HG03280 (cell line): ENCODE results near the gene CD79A.

Experiments
- ATAC-seq: cut with Tn5 transposase; IDR thresholded peaks from one replicate; pipeline ENCODE4 v1.9.1; 2021; ENCODE audit warnings: mild to moderate bottlenecking, moderate library complexity; ENCODE audit not compliant: unreplicated experiment

The CD79A gene

DNA sequence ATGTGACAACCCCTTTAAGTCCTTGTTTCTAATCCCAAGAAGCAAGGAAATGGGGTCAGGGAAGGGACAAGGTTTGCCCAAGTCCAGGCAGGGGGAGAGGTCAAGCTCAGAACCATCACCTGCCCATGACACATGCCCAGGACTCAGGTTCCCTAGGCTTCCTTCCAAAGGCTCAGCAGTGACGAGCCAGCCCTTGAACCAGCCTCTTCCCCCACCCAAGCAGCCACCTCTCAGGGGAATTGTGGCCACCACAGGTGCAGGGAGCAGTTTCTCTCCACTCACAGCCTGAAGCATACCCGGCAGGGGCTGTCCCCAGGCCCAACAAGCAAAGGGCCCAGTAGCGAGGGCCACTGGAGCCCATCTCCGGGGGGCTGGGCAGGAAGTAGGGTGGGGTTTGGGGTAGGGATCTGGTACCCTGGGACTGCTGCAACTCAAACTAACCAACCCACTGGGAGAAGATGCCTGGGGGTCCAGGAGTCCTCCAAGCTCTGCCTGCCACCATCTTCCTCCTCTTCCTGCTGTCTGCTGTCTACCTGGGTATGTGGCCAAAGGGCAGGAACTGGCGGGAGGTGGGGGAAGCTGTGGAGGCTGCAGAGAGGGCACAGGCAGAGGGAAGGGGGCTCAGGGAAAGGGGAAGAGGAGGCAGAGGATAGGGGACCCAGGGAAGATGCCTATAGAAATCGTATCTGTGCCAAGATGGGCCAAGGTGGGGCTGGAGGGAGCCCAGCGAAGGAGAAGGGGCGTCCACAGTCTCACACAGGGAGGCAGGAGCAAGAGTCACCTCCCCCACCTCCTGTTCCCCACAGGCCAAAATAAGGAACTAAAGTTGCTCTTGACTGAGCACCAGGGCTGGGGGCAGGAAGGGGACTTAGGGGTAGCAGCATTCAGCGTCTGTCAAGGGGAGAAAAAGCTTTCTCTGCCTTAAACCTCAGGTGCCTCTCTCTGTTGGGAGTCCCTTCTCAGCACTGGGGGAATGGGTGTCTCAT, at the start of gene CD79A:
TSS of gene CD79A (plus strand) at position 433 of the 986 bp plus-strand sequence. CDS start at position 459, 26 bp downstream.
- peak; percentile 55 for ATAC-seq

DNA sequence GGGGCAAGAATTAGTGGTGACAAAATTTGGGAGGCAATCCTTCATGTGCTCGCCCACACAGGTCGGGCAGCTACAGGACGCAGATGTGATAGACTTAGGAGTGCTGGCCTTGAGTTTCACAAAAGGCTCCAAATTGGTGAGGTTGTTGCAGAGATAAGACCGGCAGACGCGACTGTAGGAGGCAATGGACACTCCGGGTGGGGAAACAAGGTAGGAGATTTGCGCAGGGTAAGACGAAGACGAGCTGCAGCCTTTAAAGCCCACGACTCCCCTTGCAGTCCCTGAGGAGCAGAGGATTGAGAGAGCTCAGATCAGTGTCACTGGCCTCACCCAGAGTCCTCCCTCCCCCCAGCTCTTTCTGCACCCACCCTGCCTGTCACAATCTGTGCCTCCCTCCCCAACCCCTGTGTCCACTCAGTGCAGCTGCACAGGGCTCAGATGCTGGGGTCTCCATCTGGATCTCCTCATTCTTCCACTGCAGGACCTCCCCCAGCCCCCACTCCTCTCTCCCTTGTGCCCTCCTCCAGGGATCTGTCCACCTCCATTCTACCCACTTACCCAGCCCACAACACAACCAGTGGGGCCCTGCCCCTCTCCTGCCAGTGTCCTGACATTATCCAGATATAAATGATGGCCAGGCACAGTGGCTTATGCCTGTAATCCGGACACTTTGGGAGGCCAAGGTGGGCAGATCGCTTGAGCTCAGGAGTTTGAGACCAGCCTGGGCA, 38.9 kb upstream of the CD79A start:
- no peak for ATAC-seq

DNA sequence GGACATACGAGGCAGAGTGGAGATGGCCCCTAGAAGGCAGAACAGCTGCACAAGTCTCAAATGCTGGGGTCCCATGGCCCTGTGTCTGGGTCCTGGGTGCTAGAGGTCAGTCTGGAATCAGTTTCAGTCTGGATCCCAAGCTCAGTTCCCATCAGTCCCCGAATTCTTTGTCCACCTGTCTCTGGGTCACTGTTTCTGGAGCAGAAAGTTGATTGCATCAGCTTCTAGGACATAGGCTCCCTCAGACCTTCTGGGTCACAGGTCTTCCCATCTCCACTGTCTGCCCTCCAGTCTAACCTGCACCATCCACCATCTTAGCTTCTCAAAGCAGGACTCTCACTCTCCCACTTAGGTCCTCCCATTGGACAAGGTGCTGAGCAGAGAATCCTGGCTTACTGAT, 37.9 kb upstream of the CD79A start:
- no peak for ATAC-seq

DNA sequence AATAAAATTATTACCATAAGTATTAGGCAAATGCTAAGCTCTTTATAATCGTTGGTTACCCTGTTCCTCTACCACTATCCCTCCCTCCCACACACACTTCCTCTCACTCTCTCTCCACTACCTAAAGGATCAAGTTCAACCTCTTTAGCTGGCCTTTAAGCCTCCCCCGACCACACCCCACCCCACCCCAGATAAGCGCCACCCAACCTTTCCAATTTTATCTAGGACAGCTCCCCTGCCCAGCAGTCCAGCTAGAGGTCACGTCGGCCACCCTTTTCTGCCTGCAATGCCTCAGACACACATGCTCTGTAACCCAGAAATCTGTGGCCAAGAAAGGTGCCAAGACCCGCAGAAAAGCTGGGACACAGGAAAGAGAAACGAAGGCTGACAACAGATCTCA, 33.7 kb upstream of the CD79A start:
- ATAC-seq, result no peak

DNA sequence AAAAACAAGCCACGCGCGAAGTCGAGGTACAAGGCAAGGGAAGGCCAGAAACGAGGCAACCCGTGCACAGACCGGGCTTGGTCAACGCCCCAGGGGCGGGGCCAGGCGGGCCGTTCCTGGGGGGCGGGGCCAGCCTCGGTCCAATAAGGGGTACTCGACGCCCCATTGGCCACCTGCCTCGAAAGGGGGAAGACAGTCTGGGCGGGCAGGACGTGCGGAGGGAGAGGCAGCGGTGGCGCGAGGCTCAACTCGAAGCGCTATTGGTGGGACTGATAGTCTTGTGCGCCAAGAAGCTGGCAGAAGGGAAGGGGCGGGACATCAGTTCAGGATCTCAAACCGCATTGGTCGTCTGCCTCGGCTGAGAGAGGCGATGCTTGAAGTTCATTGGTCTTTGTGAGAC, 32.5 kb upstream of the CD79A start, which contains the start of gene LYPD4:
TSS of gene LYPD4 (minus strand) at position 83 of the 400 bp plus-strand sequence. CDS start 5,398 bp downstream, outside the sequence.
- ATAC-seq, result no peak

DNA sequence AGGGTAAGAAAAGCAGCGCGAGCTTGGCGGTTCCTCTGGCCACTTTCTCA, 32.3 kb upstream of the CD79A start, which contains the start of gene DMRTC2:
TSS of gene DMRTC2 (plus strand) at position 42 of the 50 bp plus-strand sequence. CDS start 2,387 bp downstream, outside the sequence.
- ATAC-seq, result no peak

DNA sequence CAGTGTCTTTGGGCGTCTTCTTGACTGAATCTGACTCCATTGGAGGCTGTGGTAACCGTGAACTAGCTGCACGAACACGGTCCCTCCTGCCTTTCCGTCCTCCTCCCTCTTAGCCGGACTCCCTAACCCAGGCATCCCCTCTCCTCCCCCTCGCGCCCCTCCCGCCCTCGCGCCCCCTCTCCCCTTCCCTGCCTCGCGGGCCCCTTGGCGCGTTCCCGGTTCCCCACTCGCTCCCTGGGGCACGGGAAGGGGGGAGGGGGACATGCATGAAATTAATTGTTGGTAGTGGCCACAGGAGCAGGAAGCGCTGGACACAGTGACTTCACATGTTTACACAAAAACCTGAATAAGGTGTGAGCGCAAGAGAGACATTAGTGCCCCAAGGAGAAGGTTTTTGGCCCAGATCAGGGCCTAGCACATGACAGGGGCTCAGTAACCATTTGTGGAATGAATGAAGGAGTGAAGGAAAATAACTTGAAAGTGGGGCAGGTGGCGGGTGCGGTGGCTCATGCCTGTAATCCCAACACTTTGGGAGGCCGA, 32.0 kb upstream of the CD79A start:
- no peak for ATAC-seq

DNA sequence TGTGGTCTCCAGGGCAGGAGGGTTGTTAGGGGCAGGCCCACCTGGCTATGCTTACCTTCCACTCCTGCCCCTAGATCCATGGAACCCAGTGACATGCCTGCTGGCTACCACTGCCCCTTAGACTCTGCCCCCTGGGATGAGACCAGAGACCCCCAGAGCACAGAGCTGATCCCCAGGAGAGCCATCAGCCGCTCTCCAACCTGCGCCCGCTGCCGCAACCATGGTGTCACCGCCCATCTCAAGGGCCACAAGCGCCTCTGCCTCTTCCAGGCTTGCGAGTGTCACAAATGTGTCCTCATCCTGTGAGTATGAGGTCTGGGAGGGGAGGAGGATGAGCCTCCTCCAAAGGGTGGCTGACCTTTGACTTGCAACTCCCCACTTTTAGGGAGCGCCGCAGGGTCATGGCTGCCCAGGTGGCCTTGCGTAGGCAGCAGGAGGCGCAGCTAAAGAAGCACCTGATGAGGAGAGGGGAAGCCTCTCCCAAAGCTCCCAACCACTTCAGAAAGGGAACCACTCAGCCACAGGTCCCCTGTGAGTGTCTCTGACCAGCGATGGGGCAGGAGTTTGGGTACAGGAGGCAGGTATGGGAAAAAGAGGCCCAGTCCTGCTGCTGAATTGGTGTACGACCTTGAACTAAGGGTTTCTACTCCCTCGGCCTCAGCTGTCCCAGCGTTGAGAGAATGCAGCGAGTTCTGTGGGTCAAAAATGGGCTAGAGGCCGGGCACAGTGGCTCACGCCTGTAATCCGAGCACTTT, 29.6 kb upstream of the CD79A start:
- no peak for ATAC-seq

DNA sequence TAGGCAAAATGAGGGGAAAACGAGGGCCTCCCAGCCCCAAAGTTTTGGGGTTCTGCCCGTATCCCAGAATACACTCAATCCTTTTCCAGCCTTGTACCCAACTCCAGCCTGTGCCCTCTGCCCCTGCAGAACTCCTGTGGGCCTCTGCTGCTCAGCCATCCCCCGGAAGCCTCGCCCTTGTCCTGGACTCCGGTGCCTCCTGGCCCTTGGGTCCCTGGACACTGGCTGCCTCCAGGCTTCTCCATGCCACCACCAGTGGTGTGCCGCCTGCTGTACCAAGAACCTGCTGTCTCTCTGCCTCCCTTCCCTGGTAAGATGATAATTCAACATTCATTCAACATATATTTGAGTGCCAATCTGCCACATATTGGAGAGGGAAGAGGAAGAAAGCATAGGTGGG, 28.4 kb upstream of the CD79A start:
- ATAC-seq, result no peak

DNA sequence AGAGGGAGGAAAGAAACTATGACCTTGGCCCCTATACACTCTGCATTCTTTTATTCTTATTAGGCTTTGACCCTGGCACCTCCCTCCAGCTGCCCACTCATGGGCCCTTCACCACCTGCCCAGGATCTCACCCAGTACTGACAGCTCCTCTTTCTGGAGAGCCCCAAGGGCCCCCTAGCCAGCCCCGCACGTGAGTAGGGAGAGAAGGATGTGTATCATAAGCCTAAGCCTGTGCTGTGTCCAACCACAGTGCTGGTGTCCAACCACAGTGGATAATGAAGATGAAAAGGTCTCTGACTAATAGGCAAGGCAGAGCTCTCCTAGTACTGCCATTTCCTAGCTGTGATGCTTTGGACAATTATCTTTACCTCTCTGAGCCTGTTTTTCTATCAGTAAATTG, 28.0 kb upstream of the CD79A start:
- no peak for ATAC-seq

DNA sequence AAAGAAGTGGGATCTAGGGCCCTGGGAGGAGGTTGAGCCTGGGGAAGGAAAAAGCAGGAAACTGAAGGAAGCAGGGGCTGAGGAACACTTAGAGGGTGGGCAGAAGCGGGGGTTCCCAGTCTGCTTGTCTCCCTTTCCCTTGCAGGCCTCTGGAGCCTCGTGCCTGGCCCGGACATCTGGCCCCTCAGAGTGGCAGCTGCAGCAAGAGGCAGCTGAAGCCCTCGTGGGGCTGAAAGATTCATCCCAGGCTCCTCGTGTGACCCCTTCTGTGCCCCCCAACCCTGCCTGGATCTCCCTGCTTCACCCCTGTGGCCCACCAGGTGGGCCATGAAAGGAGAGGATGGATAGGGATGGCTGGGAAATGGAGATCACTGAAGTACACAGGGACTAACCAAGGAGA, 26.7 kb upstream of the CD79A start:
- ATAC-seq, result no peak

DNA sequence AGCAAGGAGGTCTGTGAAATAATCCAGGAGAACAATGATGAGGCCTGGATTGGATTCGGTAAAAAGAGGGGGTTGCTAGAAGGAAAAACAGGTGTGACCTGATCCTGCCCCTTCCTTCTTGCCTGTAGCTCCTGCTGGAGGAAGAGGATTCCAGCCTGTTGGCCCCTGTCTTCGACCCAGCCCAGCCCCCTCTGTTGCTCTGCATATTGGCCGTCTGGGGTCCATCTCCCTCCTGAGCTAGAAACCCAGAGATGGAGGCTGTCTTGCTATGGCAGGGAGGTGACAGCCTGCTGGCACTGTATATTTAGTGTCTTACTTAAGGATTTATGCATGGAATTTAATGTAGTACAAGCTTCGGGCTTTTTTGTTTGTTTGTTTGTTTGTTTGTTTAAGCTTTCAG, 25.6 kb upstream of the CD79A start:
- ATAC-seq, result no peak

DNA sequence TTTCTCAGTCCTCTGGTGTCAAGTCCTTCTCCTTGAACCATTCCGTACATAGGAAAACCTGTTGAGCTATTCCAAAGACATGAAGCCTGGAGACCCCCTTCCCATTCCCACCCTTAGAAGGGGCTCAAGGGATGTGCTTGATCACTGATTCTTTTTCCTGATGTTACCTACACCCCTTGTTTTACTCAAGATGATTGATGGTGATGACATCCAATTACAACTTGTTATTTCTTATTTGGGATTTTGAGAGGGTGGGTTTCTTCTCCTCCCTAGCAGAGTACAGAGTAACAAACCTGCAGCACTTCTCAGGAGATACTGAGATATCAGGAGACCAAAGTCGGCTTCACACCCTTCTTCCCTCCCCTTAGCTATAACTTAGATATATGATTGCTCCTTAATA, 23.7 kb upstream of the CD79A start:
- no peak for ATAC-seq

DNA sequence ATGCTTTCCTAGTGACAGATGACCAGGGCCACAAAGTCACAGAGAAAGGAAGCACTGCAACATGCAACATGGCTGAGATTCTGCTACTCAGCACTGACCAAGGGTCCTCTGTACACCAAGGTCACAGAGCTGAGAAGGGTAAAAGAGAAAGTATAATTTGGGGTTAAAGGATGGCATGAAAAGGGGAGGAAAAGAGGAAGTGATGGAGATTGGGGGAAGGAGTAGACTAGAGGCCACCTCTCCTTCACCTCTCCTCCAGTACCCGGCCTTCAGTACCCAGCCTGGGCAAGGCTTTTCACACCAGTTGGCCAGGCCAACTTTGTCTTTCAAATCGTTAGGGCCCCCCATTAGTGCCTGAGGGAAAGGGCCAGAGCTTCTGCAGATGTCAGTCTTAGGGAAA, 23.3 kb upstream of the CD79A start:
- ATAC-seq, result no peak

DNA sequence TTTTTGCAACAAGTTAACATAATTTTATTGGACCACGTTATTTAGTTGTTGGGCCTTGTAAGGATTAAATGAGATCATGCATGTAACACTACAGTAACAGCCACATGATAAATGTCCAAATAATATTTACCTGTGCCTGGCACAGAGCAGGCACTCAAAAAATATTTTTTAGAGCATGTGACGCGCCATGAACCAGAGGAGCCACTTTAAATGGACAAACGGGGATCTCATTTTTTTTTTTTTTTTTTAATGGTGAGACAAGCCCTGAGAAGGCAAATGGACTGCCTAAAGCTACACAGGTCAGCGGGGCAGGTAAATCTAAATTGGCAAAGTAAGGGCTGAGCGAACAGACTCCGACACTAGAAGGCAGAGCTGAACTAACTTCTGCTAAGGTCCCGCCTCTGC, 17.9 kb upstream of the CD79A start:
- ATAC-seq, result no peak

DNA sequence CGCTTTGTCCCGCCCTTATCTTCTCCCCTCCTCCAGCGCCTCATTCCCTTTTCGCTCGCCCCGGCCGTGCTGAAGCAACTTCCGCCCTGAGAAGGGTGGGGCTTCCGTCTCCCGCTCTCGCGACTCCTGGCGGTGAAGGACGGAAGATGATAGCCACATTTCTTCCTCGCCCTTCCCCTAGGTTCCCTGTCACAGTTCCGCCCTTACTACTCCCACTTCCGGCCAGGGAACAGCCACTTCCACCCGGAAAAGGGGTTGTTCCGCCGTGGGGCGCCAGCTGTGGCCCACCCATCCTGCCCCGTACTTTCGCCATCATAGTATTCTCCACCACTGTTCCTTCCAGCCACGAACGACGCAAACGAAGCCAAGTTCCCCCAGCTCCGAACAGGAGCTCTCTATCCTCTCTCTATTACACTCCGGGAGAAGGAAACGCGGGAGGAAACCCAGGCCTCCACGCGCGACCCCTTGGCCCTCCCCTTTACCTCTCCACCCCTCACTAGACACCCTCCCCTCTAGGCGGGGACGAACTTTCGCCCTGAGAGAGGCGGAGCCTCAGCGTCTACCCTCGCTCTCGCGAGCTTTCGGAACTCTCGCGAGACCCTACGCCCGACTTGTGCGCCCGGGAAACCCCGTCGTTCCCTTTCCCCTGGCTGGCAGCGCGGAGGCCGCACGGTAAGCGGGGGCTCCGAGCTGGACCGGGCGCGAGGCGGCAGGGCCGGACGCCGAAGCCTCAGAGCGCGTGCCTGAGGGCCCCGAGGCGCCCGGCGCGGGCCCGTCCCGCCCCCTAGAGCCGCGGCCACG, 17.3 kb upstream of the CD79A start, which contains the start of gene RPS19:
TSS of gene RPS19 (plus strand) at position 638 of the 801 bp plus-strand sequence. CDS start 520 bp downstream, outside the sequence.
- peak; percentile 79 for ATAC-seq

DNA sequence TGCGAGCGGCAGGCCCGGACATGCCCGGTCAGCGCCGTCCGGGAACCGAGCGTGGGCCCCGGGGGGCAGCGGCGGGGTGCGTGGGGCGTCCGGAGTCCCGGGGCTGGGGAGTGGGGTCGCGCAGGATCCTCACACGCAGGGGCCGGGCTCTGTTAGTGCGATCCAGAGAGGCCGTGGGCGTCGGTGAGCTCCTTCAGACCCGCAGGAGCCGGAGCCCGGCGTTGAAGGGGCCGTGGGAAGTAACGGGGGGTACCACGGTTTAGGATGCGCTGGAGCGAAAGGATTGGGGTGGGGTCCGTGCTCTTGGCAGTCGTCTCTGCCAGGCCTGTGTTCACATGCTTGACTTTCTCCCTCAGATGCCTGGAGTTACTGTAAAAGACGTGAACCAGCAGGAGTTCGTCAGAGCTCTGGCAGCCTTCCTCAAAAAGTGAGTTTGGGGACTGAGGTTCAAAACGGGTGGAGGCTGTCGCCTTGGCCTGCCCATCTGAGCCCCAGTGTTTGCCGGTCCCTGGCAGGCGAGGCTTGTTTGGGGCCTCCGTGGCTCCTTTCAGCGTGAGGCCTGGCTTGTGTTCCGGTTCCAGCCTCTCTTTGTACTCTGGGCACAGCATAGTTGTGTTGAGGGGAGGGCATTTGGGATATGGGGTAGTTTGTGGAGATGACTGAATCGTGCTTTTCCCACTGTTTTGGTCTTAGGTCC, 16.5 kb upstream of the CD79A start:
- ATAC-seq, result no peak

DNA sequence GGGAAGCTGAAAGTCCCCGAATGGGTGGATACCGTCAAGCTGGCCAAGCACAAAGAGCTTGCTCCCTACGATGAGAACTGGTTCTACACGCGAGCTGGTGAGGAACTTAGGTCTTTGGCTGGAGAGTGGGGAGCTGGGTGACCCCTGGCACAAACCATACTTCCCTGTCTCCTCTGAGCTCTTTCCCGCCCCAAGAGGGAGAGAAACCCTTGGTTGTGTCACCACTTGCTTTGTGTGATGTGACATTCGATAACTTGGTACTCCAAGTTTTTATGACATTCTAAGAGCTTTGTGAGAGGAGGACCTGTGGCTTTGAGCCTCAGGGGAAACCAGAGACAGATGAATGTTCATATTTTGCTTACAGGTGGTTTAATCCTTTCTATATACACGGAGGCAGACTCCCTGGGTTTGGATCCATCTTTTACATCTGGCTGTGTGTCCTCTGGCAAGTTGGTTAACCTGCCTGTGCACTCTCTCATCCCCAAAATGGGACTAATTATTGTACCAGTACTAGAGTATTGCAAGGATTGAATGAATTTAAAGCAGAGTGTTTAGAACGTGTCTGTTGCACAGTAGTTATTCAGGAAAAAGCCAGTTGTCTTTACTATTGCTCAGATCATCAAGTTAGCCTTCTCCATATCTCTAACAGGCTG, 15.8 kb upstream of the CD79A start:
- ATAC-seq, result no peak

DNA sequence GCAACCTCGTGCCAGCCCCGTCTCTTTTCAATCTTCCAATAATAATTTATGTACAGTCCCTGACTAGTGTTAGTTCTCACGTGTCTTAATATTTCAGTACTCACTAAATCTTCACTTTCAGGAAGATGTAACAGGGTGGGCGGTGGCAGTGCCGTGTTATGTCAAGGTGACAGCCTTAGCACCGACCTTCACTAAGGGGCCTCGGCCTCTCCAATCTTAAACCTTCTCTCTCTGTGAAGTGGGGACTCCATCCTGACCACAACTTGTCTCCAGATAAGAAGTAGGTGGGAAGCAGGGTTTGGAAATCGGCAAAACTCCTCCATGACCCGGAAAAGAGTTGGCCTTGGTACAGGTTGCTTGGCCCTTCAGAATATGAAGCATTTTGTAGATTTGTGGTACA, 15.2 kb upstream of the CD79A start:
- no peak for ATAC-seq
